B cell (primary cell): ENCODE results near the gene BICDL1. TPM values are rescaled to one million over a fixed set of nuclear protein-coding genes. Genes with fewer than 3 reads are reported as not detected.

Experiments used
- ATAC-seq: fragments of 200-7000 bp; cut with Tn5 transposase; one replicate; pipeline ENCODE4 v1.10.0; 2021; ENCODE audit warnings: low read depth, mild to moderate bottlenecking, moderate number of reproducible peaks, moderate library complexity
- CTCF ChIA-PET: fragments of 350-600 bp; sonication (Branson Sonifier 250); formaldehyde crosslinking; loops from one replicate; lab custom pipeline; 2021; ENCODE audit warnings: antibody characterized with exemption, inconsistent platforms; lab: Charles Lee
- POLR2A ChIA-PET: fragments of 350-600 bp; sonication (Branson Sonifier 250); formaldehyde crosslinking; loops from one replicate; lab custom pipeline; 2021; ENCODE audit warnings: antibody characterized with exemption; lab: Charles Lee
- DNase-seq: peaks from one replicate; pipeline ENCODE4 v3.0.0; 2013
- H2AFZ ChIP-seq: 2 replicates; pipeline ENCODE4 v1.6.1; 2012; ENCODE audit warnings: mild to moderate bottlenecking, low read depth, low read length; ENCODE audit not compliant: insufficient read depth, poor library complexity, severe bottlenecking
- H3K27ac ChIP-seq, 2 donors: 1 replicate in 1 of 2; 2 replicates in 1 of 2; pipeline ENCODE4 v1.5.1; 2012 to 2013; ENCODE audit warnings: low read length in 2 of 2, mild to moderate bottlenecking in 2 of 2, moderate library complexity in 1 of 2
- H3K27me3 ChIP-seq, 4 experiments: fragments of 200-600 bp in 1 of 4; sonication (generic) in 1 of 4; replicated peaks in 1 of 4; 1 replicate in 2 of 4; 2 replicates in 2 of 4; pipeline versions ENCODE4 v1.6.1 to v1.7.0; 2013 to 2016; ENCODE audit warnings: low read length in 3 of 4, mild to moderate bottlenecking in 2 of 4, mixed read lengths in 1 of 4, moderate library complexity in 1 of 4; ENCODE audit not compliant: insufficient read depth in 4 of 4, control insufficient read depth in 3 of 4; ENCODE audit errors: control extremely low read depth in 1 of 4
- H3K36me3 ChIP-seq, 2 experiments: replicated peaks in 1 of 2; 1 replicate in 1 of 2; 2 replicates in 1 of 2; pipeline versions ENCODE4 v1.6.1 to v1.7.1; 2013; ENCODE audit warnings: low read length in 1 of 2; ENCODE audit not compliant: insufficient read depth in 2 of 2, control insufficient read depth in 1 of 2; ENCODE audit errors: control extremely low read depth in 1 of 2, extremely low read depth in 1 of 2
- H3K4me1 ChIP-seq, 2 donors: fragments of 200-600 bp in 1 of 2; sonication (generic) in 1 of 2; 1 replicate in 1 of 2; 2 replicates in 1 of 2; pipeline versions ENCODE4 v1.5.1 to v1.6.1; 2013 to 2017; ENCODE audit warnings: low read length in 2 of 2; ENCODE audit not compliant: control insufficient read depth in 2 of 2, insufficient read depth in 2 of 2
- H3K4me2 ChIP-seq: replicated peaks from 2 replicates; pipeline ENCODE3; 2012; ENCODE audit warnings: mild to moderate bottlenecking, low read depth, low read length; ENCODE audit not compliant: poor library complexity, severe bottlenecking
- H3K4me3 ChIP-seq, 5 experiments: fragments of 200-600 bp in 1 of 5; sonication (generic) in 1 of 5; 1 replicate in 3 of 5; 2 replicates in 2 of 5; pipeline versions ENCODE4 v1.5.1 to v1.7.0; 2011 to 2016; ENCODE audit warnings: low read length in 4 of 5, mild to moderate bottlenecking in 4 of 5, low read depth in 2 of 5, control low read depth in 1 of 5, moderate library complexity in 1 of 5; ENCODE audit not compliant: insufficient read depth in 1 of 5; ENCODE audit errors: control extremely low read depth in 1 of 5, extremely low read depth in 1 of 5
- H3K79me2 ChIP-seq: fragments of 200-600 bp; sonication (generic); one replicate; pipeline ENCODE4 v1.6.0; 2016; ENCODE audit warnings: low read length; ENCODE audit not compliant: control insufficient read depth, insufficient read depth
- H3K9ac ChIP-seq: fragments of 200-600 bp; sonication (generic); 2 replicates; pipeline ENCODE4 v1.6.1; 2017; ENCODE audit warnings: mild to moderate bottlenecking, low read length, moderate library complexity
- H3K9me3 ChIP-seq, 3 donors: one replicate each; pipeline versions ENCODE4 v1.6.1 to v1.7.1; 2013; ENCODE audit warnings: low read length in 2 of 3; ENCODE audit not compliant: control insufficient read depth in 2 of 3, insufficient read depth in 1 of 3; ENCODE audit errors: control extremely low read depth in 1 of 3
- H4K20me1 ChIP-seq: 2 replicates; pipeline ENCODE4 v1.6.0; 2012; ENCODE audit warnings: mild to moderate bottlenecking, low read length; ENCODE audit not compliant: insufficient read depth, control insufficient read depth, poor library complexity, severe bottlenecking
- H3K27ac Mint-ChIP-seq: one replicate; pipeline ENCODE4 v1.8.0; 2021; ENCODE audit warnings: mixed read lengths
- H3K27me3 Mint-ChIP-seq: one replicate; pipeline ENCODE4 v1.8.0; 2021; ENCODE audit warnings: mixed read lengths
- H3K4me1 Mint-ChIP-seq: one replicate; pipeline ENCODE4 v1.8.0; 2021; ENCODE audit warnings: mixed read lengths
- H3K4me3 Mint-ChIP-seq: one replicate; pipeline ENCODE4 v1.8.0; 2021; ENCODE audit warnings: mixed read lengths
- H3K9me3 Mint-ChIP-seq: one replicate; pipeline ENCODE4 v1.8.0; 2022; ENCODE audit warnings: mixed read lengths; ENCODE audit not compliant: insufficient read depth
- EZH2 ChIP-seq: IDR thresholded peaks from 2 replicates; pipeline ENCODE4 v1.6.1; 2012; ENCODE audit warnings: borderline replicate concordance, low read depth, mild to moderate bottlenecking, moderate library complexity, low read length; ENCODE audit not compliant: insufficient read depth, poor library complexity, severe bottlenecking
- WGBS: methylation state at CpG from one replicate; pipeline ENCODE4 v1.1.5; 2013; ENCODE audit warnings: missing lambda C conversion rate; ENCODE audit not compliant: insufficient coverage; 5-methylcytosine and 5-hydroxymethylcytosine counted together
- intact Hi-C: fragments of 100-400 bp; cut with micrococcal nuclease; formaldehyde crosslinking; loops from one replicate; pipeline ENCODE4 v1.10.0; 2022
- polyA plus RNA-seq: library from polyadenylated mRNA; depleted of rRNA; stranded (reverse); fragments of >200 nt; gene quantifications from 2 replicates; pipeline ENCODE4 v1.2.3, GENCODE V29; 2012
- total RNA-seq, 2 donors: library from RNA; stranded (reverse); fragments of 120-200 nt in 1 of 2; gene quantifications; 1 replicate in 1 of 2; 2 replicates in 1 of 2; pipeline versions ENCODE4 v1.2.3 to v1.2.4, GENCODE V29; 2013 to 2022
- TF ChIP-seq, protein P1 (sequence below): fragments of 200-600 bp; IDR thresholded peaks from one replicate; pipeline ENCODE4 v1.8.0; 2022; ENCODE audit warnings: antibody characterized with exemption, mild to moderate bottlenecking

Gene BICDL1
- total and polyA plus RNA-seq, 2 donors (not counting 1 experiment from before 2014, with no cell fraction given), result 15.6 to 41.5 TPM

DNA sequence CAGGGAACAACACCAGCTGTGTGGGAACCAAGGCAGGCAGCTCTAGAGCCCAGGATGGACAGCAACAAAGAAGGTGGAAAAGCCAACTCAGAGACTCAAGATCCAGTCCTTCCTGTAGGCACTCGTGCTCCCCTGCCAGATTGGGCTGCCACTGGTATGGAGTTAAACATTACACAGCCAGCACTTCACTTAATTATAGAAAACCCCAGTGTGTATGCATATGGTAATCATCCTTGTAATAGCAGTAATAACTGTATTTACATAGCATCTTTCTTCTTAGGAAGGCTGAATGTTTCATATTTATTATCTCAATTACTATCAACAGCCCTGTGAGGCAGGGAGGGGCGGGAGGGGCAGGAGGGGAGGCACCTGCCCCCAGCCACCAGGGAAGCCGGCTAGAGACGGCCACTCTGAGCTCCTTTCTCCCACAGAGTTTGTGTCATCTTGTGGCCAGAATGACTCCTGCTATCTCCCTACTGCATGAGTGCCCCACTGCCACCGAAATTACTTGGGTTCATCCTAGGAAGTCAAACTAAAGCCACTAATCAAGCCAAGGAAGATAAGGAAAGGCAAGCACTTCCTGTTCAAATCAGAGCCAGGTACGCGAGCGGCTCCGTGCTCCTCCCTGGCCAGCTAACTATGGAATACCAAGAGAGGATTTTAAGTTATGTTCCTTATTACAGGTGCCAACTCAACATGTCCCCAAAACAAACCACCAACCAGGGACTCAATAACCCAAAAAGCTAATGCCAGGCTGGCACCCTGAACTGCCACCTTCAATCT, 143.2 kb downstream of the BICDL1 start:
- peak overlapping the region; percentile 60 for H3K4me2 ChIP-seq
- H3K4me1 Mint-ChIP-seq, result peaks cover 22% of the 10 kb centered on the region
- H3K27me3 Mint-ChIP-seq, result no peaks in the 10 kb centered on the region
- H3K27ac ChIP-seq, result peak overlapping the region; percentile 37 to 62
- no peak overlapping the region for H3K4me3 ChIP-seq
- no peaks in the 10 kb centered on the region for H3K9me3 ChIP-seq
- no peak for TF ChIP-seq EZH2
- TF ChIP-seq, protein P1, sequence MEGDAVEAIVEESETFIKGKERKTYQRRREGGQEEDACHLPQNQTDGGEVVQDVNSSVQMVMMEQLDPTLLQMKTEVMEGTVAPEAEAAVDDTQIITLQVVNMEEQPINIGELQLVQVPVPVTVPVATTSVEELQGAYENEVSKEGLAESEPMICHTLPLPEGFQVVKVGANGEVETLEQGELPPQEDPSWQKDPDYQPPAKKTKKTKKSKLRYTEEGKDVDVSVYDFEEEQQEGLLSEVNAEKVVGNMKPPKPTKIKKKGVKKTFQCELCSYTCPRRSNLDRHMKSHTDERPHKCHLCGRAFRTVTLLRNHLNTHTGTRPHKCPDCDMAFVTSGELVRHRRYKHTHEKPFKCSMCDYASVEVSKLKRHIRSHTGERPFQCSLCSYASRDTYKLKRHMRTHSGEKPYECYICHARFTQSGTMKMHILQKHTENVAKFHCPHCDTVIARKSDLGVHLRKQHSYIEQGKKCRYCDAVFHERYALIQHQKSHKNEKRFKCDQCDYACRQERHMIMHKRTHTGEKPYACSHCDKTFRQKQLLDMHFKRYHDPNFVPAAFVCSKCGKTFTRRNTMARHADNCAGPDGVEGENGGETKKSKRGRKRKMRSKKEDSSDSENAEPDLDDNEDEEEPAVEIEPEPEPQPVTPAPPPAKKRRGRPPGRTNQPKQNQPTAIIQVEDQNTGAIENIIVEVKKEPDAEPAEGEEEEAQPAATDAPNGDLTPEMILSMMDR, result no peak
- peaks cover 20 to 31% of the 10 kb centered on the region in 2 donors for H3K4me1 ChIP-seq
- no peak for ATAC-seq
- ChIA-PET POLR2A (interaction anchor here (1.8 kb wide), 1 partner anchor 14 kb away, joined by 22 read pairs; the partner anchor contains the start of gene RAB35), CTCF (interaction anchor here (0.5 to 1.4 kb wide), 4 partner anchors 15 to 1888 kb away, joined by 3 read pairs; partner anchors contain the start of gene RAB35)
- intact Hi-C loops, result loop anchor here (2.0 kb wide), 1 partner anchor 15 kb away; the partner anchor contains the start of gene RAB35
- H3K9me3 Mint-ChIP-seq, result no peaks in the 10 kb centered on the region
- peak overlapping the region; percentile 80 for H3K27ac Mint-ChIP-seq
- DNase-seq, result no peak
- H4K20me1 ChIP-seq, result peaks cover 10% of the 10 kb centered on the region
- H3K9ac ChIP-seq, result peak overlapping the region; percentile 0
- no peaks in the 10 kb centered on the region for H3K79me2 ChIP-seq
- H3K36me3 ChIP-seq, result peaks cover 5 to 93% of the 10 kb centered on the region in 2 experiments
- H3K27me3 ChIP-seq, result no peaks in the 10 kb centered on the region
- peak overlapping the region; percentile 20 for H3K4me3 Mint-ChIP-seq
- WGBS, result 92% methylated on average over 8 of the region's 9 CpGs
- H2AFZ ChIP-seq, result no peak overlapping the region
